ENCODE data around the gene TCF7L2. TPM values are rescaled to one million over a fixed set of nuclear protein-coding genes. Genes with fewer than 3 reads are reported as not detected.

The TCF7L2 gene
- 1 to 10 TPM; 3.1 to 3.9 TPM for total RNA-seq
- 0.12 to 3.2 reads per million in 2 donors for total RNA-seq

- H3K4me3 Mint-ChIP-seq, result peak within 1 kb of the TSS; percentile 98
- peaks cover 25% of the 10 kb centered on the region for H3K4me1 Mint-ChIP-seq
- H3K36me3 Mint-ChIP-seq (ENCODE audit: low read depth), result peaks cover 7% of the 10 kb centered on the region
- peaks cover 30% of the 10 kb centered on the region for H3K27me3 Mint-ChIP-seq
- H3K9me3 ChIP-seq (ENCODE audit: control insufficient read depth, low read length, poor library complexity, severe bottlenecking), result no peaks in the 10 kb centered on the region
- peak within 1 kb of the TSS; percentile 92 for H3K27ac Mint-ChIP-seq
- ATAC-seq, result peak; percentile 68
- DNase-seq, result peak; percentile 23 to 65 (median 59)
Observed at GRCh38 chr10:112949875-112950507, at the start of gene TCF7L2. TCF7L2 (plus strand) TSS chr10:112950247; CDS start chr10:112950757, 510 bp downstream.

GRCh38 chr10:112902730-112903129, 47.3 kb upstream of the TCF7L2 start:
- H3K27me3 Mint-ChIP-seq, result peaks cover 9% of the 10 kb centered on the region
- DNase-seq, result no peak

GRCh38 chr10:112904000-112904399, 46.0 kb upstream of the TCF7L2 start:
- H3K4me1 Mint-ChIP-seq, result no peaks in the 10 kb centered on the region
- H3K4me3 Mint-ChIP-seq, result no peak overlapping the region
- no peaks in the 10 kb centered on the region for H3K9me3 ChIP-seq (ENCODE audit: control insufficient read depth, low read length, poor library complexity, severe bottlenecking)
- no peaks in the 10 kb centered on the region for H3K36me3 Mint-ChIP-seq (ENCODE audit: low read depth)
- DNase-seq (no peak), ATAC-seq (no peak)
- peaks cover 9% of the 10 kb centered on the region for H3K27me3 Mint-ChIP-seq
- no peak overlapping the region for H3K27ac Mint-ChIP-seq

More at GRCh38 chr10:112902730-112903129, 47.3 kb upstream of the TCF7L2 start:
- Mint-ChIP-seq H3K27ac (no peak overlapping the region), H3K4me1 (no peaks in the 10 kb centered on the region), H3K36me3 (ENCODE audit: low read depth) (no peaks in the 10 kb centered on the region), H3K4me3 (no peak overlapping the region)
- no peak for ATAC-seq
- no peaks in the 10 kb centered on the region for H3K9me3 ChIP-seq (ENCODE audit: control insufficient read depth, low read length, poor library complexity, severe bottlenecking)

GRCh38 chr10:112906945-112907344, 43.1 kb upstream of the TCF7L2 start:
- H3K9me3 ChIP-seq (ENCODE audit: control insufficient read depth, low read length, poor library complexity, severe bottlenecking), result no peaks in the 10 kb centered on the region
- no peak overlapping the region for H3K27ac Mint-ChIP-seq
- ATAC-seq (no peak), DNase-seq (no peak)
- H3K36me3 Mint-ChIP-seq (ENCODE audit: low read depth), result no peaks in the 10 kb centered on the region
- no peaks in the 10 kb centered on the region for H3K4me1 Mint-ChIP-seq
- H3K27me3 Mint-ChIP-seq, result peaks cover under 1% of the 10 kb centered on the region
- H3K4me3 Mint-ChIP-seq, result no peak overlapping the region

- ATAC-seq (no peak), DNase-seq (no peak)
- H3K27me3 Mint-ChIP-seq, result no peaks in the 10 kb centered on the region
- H3K4me1 Mint-ChIP-seq, result no peaks in the 10 kb centered on the region
- H3K9me3 ChIP-seq (ENCODE audit: control insufficient read depth, low read length, poor library complexity, severe bottlenecking), result no peaks in the 10 kb centered on the region
- no peak overlapping the region for H3K4me3 Mint-ChIP-seq
- no peaks in the 10 kb centered on the region for H3K36me3 Mint-ChIP-seq (ENCODE audit: low read depth)
- H3K27ac Mint-ChIP-seq, result no peak overlapping the region
Observed at GRCh38 chr10:112907893-112908292, 42.2 kb upstream of the TCF7L2 start.

GRCh38 chr10:112911206-112911605, 38.8 kb upstream of the TCF7L2 start:
- no peak overlapping the region for H3K27ac Mint-ChIP-seq
- H3K4me1 Mint-ChIP-seq, result no peaks in the 10 kb centered on the region
- DNase-seq, result no peak
- ATAC-seq, result no peak
- H3K9me3 ChIP-seq (ENCODE audit: control insufficient read depth, low read length, poor library complexity, severe bottlenecking), result no peaks in the 10 kb centered on the region
- H3K4me3 Mint-ChIP-seq, result no peak overlapping the region
- no peaks in the 10 kb centered on the region for H3K36me3 Mint-ChIP-seq (ENCODE audit: low read depth)
- peaks cover 5% of the 10 kb centered on the region for H3K27me3 Mint-ChIP-seq

DNA sequence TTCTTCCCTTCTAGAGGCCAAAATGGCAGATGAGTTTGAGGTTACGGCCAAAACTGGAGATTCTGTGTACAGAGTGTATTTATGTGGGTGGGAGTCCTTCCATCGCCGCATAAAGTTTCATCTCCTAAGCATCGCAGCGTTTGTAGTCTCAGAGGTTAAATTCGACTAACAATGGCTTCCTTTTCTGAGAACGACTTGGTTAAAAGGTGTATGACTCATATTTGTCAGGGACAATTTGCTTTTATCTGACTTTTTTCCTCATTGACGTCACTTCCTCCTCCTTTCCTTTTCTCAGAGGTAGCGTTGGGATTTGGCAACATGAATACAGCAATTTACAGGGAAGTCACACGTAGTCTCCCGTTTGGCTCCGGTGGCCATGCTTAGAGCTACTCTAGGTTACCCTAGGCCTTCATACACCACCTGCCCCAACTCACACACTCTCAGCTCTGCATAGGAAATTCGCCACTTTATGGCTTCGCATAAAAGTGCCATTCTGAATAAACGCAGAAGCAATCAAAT, 37.6 kb upstream of the TCF7L2 start:
- no peak overlapping the region for H3K4me3 Mint-ChIP-seq
- peaks cover 3% of the 10 kb centered on the region for H3K36me3 Mint-ChIP-seq (ENCODE audit: low read depth)
- H3K9me3 ChIP-seq (ENCODE audit: control insufficient read depth, low read length, poor library complexity, severe bottlenecking), result no peaks in the 10 kb centered on the region
- no peak for DNase-seq
- H3K27ac Mint-ChIP-seq, result no peak overlapping the region
- H3K4me1 Mint-ChIP-seq, result peaks cover 2% of the 10 kb centered on the region
- peaks cover 10% of the 10 kb centered on the region for H3K27me3 Mint-ChIP-seq
- no peak for ATAC-seq

DNA sequence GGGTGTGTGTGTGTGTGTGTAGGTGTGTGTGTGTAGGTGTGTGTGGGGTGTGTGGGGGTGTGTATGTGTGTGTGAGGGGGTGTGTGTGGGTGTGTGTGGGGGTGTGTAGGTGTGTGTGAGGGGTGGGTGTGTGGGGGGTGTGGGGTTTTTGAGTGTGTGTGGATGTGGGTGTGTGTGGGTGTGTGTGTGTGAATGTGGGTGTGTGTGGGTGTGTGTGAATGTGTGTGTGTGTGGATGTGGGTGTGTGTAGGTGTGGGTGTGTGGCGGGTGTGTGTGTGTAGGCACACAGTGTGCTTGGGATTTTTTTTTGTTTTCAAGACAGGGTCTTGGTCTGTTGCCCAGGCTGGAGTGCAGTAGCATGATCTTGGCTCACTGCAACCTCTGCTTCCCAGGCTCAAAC, 36.8 kb upstream of the TCF7L2 start:
- H3K4me3 Mint-ChIP-seq, result no peak overlapping the region
- peaks cover 3% of the 10 kb centered on the region for H3K36me3 Mint-ChIP-seq (ENCODE audit: low read depth)
- peaks cover 2% of the 10 kb centered on the region for H3K4me1 Mint-ChIP-seq
- ATAC-seq, result no peak
- no peak for DNase-seq
- peaks cover 13% of the 10 kb centered on the region for H3K27me3 Mint-ChIP-seq
- H3K27ac Mint-ChIP-seq, result no peak overlapping the region
- H3K9me3 ChIP-seq (ENCODE audit: control insufficient read depth, low read length, poor library complexity, severe bottlenecking), result no peaks in the 10 kb centered on the region

DNA sequence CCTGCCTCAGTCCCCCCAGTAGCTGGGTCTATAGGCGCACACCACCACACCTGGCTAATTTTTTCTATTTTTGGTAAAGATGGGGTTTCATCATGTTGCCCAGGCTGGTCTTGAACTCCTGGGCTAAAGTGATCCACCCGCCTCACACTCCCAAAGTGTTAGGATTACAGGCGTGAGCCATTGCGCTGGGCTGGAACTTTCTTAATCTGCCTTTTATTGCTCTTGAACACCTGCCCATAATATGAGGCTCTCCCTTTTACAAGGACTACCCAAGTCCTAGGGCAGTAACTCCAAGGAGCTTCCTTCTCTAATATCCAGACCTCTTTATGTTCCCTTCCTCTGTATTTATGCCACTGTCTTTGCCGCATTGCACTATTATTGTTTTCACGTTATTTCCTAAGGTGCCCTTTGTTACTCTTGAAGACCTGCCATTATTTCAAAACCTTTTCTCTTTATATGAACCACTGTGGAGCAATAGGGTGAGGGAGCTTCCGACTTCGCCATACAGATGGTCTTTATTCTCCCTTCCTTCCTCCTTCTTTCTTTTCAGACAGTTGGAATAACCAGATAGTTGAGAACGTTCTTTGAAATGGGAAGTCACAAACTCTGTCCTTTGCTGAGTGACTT, 36.3 kb upstream of the TCF7L2 start:
- H3K4me3 Mint-ChIP-seq, result no peak overlapping the region
- H3K36me3 Mint-ChIP-seq (ENCODE audit: low read depth), result peaks cover 3% of the 10 kb centered on the region
- peaks cover 2% of the 10 kb centered on the region for H3K4me1 Mint-ChIP-seq
- H3K27ac Mint-ChIP-seq, result no peak overlapping the region
- no peak for DNase-seq
- H3K27me3 Mint-ChIP-seq, result peaks cover 17% of the 10 kb centered on the region
- H3K9me3 ChIP-seq (ENCODE audit: control insufficient read depth, low read length, poor library complexity, severe bottlenecking), result no peaks in the 10 kb centered on the region
- ATAC-seq, result no peak

DNA sequence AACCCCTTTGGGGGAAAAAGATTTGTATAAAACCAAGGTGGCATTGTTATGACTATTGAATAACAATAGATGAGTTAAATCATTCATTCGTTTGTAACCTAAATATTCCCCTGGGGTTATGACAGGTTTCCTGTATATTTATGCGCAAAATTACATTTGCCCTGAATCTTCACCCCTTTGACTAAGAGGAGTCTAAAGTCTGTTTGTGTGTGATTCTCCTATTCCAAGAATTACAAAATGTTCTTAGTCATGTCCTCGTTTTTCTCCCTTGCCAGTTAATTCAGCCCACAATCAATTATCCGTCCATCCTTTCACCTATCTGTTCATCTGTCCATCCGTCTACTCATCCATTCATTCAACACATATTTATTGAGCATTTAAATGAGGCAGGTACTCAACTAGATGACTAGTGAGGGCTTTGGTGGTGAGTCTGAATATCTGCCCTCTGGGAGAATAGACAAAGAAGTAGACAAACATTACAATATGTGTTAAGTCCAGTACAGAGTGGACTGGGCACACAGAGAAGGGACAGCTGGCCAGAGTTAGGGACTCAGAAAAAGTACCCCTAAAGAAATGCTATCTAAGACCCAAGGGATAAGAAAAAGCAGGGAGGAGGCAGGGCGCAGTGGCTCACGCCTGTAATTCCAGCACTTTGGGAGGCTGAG, 35.6 kb upstream of the TCF7L2 start:
- Mint-ChIP-seq H3K36me3 (ENCODE audit: low read depth) (peaks cover 4% of the 10 kb centered on the region), H3K27me3 (peaks cover 17% of the 10 kb centered on the region), H3K4me3 (no peak overlapping the region), H3K4me1 (peaks cover 4% of the 10 kb centered on the region), H3K27ac (no peak overlapping the region)
- H3K9me3 ChIP-seq (ENCODE audit: control insufficient read depth, low read length, poor library complexity, severe bottlenecking), result no peaks in the 10 kb centered on the region
- DNase-seq (no peak), ATAC-seq (no peak)

DNA sequence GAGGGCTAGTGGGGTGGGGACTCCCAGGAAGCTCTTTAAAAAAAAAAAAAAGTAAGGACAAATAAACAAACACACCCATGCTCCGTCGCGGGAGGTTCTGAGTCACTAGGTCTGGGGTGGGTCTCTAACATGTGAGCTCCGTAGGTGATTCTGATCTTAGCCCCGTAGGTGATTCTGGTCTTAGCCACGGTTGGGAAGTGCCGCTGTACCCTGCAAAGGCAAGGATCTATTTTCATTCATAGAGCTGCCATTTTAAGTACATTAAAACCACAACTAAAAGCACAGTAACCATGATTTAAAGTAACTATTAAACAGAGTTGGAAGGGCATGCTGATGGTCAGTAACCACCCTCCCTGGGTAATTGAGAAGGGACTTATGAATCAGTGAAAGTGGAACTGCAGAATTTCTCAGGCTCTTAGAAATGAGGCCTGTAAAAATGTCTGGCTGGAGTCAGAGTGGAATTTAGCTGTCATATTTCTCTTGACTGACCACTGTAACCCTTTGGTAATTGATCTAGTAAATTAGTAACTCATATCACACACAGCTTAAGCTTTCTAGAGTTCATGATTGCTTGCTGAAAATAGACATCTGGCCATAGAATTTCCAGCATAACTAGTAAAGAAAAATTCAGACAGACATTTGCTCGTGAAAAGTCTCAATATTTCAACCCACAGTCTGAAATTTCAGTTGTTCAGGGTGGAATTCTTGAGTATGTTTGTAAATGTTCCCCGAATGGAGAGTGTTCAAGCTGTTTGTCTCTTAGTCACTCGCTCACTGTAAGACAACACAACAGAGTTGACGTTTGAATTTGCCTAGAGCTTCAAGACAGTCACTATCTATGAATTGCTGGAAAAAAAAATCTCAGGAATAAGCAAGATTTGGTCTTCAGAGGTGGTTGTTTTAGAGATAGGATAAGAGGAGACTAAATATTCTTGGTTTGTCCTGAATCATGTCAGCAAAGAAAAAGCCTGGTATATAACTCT, 34.2 kb upstream of the TCF7L2 start:
- Mint-ChIP-seq H3K27ac (no peak overlapping the region), H3K4me3 (no peak overlapping the region), H3K4me1 (peaks cover 4% of the 10 kb centered on the region), H3K27me3 (peaks cover 17% of the 10 kb centered on the region), H3K36me3 (ENCODE audit: low read depth) (peaks cover 6% of the 10 kb centered on the region)
- H3K9me3 ChIP-seq (ENCODE audit: control insufficient read depth, low read length, poor library complexity, severe bottlenecking), result no peaks in the 10 kb centered on the region
- no peak for DNase-seq
- ATAC-seq, result no peak

DNA sequence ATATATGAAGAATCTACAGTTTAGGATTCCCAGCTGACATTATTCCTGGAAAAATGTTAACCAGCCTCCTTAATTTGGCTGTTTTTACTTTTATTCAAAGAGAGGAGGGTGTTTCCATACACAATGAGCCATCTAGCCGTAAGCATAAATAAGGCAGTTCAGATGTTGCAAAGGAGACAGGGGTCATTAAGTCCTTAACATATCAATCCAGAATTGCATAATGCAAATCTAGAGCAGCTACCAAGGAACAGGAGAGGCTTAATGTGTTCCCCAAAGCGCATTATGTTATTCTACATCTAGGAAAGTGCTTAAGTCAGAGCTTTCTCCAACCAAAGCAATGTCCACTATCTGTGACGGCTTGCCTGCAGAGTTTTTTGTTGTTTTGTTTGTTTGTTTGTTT, 32.4 kb upstream of the TCF7L2 start:
- DNase-seq (no peak), ATAC-seq (no peak)
- H3K36me3 Mint-ChIP-seq (ENCODE audit: low read depth), result peaks cover 6% of the 10 kb centered on the region
- peaks cover 4% of the 10 kb centered on the region for H3K4me1 Mint-ChIP-seq
- no peak overlapping the region for H3K4me3 Mint-ChIP-seq
- H3K27ac Mint-ChIP-seq, result no peak overlapping the region
- H3K9me3 ChIP-seq (ENCODE audit: control insufficient read depth, low read length, poor library complexity, severe bottlenecking), result no peaks in the 10 kb centered on the region
- peaks cover 17% of the 10 kb centered on the region for H3K27me3 Mint-ChIP-seq
